HG03432 (cell line): ENCODE measurements around the gene DPP4.
A peak's percentile ranks its signal among the peaks of the same experiment; 100 is the strongest.
"Not testable (repeated sequence)": the region's sequence is repeated elsewhere in the genome, so short reads cannot be mapped to it uniquely, and the experiment has no call there.

Experiments
- ATAC-seq: cut with Tn5 transposase; IDR thresholded peaks from one replicate; pipeline ENCODE4 v1.9.1; 2021; ENCODE audit warnings: mild to moderate bottlenecking, moderate library complexity; ENCODE audit not compliant: unreplicated experiment

The DPP4 gene

GRCh38 chr2:161994761-161995520, 79.1 kb downstream of the DPP4 start:
- ATAC-seq: no peak

DNA sequence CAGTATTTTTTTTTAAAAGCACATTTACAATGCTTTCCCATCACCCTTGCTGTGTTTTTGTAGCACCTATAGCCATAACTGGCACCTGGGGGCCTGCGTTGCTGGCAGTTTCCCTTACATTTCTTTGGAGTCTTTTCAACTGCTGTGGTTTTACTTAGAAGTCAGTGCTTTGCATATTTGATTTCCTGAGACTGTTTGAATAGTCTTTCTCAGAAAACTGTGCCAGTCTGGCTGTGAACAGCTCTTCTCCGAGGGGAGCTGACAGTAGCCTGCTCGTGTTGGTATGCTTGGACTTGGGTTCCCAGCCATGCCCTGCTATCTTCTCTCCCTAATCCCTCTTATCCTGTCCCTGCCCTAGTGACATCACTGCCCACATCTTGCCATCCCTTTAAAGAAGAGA, 81.5 kb downstream of the DPP4 start:
- peak; percentile 77 for ATAC-seq

DNA sequence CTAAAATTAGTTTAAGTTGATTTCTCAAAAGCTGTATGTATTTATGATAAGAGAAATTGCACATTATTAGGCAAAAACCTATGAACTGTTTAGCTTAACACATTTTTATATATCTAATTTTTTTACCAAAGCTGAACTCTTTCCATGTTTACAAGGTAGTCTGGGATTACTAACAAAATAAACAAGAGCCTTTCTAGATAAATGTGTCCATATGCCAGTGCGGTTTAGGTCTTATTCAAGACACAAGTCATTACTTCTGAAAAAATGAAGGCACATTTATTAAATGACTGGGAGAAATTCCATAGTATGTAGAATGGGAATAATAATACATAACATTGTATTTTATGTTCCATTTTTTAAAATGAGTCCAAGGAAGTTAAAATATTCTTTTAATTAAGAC, 82.0 kb downstream of the DPP4 start:
- no peak for ATAC-seq

- no peak for ATAC-seq
Observed at GRCh38 chr2:161990741-161991140, 83.3 kb downstream of the DPP4 start.

GRCh38 chr2:161990036-161990435, 84.0 kb downstream of the DPP4 start:
- no peak for ATAC-seq

DNA sequence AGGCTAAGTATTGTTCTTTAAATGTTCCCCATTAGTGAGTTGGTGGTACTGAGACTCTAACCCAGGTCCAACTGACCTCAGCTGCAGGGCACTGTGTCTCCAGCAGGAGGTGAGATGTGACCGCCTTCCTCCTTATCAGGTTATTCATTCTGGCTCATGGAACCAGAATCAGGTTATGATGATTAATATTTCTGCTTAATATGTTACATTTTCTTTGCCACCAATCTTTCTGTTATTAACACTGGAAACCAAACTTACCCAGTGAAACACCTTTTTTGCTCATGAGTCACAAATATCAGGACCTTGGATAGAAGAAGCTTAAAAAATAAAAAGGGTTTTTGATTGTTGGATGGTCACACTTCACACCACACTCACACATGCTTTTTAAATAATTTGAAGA, 85.4 kb downstream of the DPP4 start:
- ATAC-seq: no peak

DNA sequence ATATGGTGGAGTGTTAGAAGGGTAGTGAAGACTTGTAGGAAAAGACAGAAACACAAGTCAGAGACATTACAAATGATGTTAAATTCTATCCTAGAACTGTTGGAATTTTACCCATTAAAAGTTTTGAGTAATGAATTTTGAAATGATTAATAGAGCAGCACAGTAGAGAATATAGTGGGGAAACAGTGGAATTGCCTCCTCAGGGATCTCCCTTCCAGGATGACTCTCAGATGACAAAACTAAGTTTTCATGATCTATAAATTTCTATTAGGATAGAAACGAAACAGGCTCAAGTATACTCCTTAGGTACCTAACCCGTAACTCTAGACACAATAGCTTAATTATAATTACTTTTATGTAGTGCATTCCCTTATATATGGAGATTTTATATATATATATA, 86.7 kb downstream of the DPP4 start:
- no peak for ATAC-seq

GRCh38 chr2:161983866-161984265, 90.1 kb downstream of the DPP4 start:
- ATAC-seq: no peak

DNA sequence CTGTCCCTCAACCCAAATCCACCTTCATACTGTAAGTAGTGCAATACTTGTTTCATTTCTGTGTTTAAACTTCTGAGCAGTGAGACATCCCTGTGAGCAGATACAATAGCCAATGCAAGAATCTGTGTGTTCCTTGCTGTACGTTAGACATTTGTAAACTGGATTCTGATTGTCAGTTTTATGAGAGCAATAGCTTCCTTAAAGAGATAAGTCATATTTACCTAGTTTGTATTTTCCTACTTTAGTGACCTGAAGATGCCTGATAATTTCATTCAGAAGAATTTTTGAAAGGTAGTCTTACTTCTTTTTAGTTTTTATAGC, 90.7 kb downstream of the DPP4 start:
- no peak for ATAC-seq

- no peak for ATAC-seq
Observed at GRCh38 chr2:161982548-161983330, 91.3 kb downstream of the DPP4 start.

- no peak for ATAC-seq
Observed at GRCh38 chr2:161981679-161982250, 92.2 kb downstream of the DPP4 start.

- no peak for ATAC-seq
Observed at GRCh38 chr2:161980976-161981375, 93.0 kb downstream of the DPP4 start.

DNA sequence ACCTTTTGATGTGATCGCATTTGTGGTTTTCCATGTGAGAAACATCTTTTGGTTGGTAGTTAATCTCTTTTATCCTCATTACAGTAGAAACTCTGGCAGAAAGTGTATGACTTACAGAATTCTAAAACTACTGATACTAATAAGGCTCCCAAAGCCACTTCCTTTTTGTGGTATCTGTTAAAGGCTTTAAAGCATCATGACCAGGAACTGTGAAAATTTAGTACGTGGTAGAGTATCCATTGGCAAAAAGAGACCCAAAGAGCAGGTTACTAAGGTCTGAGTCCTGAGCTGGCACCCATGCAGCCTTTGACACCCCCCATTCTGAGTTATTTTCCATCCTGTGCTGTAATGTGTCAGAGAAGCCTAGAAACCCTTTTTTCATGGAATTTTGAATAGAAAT, 94.5 kb downstream of the DPP4 start:
- no peak for ATAC-seq

- ATAC-seq: not testable (repeated sequence)
Observed at GRCh38 chr2:161977926-161978325, 96.1 kb downstream of the DPP4 start.

GRCh38 chr2:161976917-161977316, 97.1 kb downstream of the DPP4 start:
- no peak for ATAC-seq

GRCh38 chr2:161976295-161976694, 97.7 kb downstream of the DPP4 start:
- ATAC-seq: no peak

GRCh38 chr2:161975813-161976160, 98.2 kb downstream of the DPP4 start:
- ATAC-seq: no peak

DNA sequence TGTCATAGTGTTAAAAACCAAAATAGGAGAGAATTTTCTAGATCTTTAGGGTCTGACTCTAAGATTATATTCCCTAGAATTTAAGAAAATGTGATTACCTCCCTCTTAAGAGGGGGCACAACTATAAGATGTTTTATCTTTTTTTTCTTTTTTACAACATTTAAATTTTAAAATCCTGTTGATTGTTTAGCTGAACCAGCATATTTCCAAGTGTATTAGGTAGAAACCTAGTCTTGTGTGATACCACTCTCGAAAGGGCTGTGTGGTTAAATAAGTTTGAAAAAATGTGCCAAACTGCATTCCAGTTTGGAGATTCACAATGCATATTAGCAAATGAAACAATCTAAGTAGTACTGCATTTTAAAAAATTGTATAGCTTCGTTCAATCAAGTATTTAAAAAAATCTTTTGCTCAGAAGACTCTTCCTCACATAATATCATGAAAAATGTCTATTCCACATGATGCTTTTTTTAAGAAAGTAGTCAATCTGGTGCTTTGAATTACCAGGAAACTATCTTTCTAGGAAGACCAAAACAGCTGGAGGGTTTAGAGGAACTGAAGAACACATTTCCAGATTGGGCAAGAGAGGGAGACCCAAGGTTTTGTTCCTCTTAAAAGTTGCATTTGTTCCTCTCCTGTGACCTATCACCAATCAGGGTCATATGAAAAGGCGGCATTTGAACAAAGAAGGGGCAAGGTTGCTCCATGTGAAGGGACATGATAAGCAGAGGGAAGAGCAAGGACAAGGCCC, 98.8 kb downstream of the DPP4 start:
- ATAC-seq: no peak

GRCh38 chr2:161974461-161974860, 99.6 kb downstream of the DPP4 start:
- no peak for ATAC-seq

- no peak for ATAC-seq
Observed at GRCh38 chr2:161972866-161973265, 101.1 kb downstream of the DPP4 start.

DNA sequence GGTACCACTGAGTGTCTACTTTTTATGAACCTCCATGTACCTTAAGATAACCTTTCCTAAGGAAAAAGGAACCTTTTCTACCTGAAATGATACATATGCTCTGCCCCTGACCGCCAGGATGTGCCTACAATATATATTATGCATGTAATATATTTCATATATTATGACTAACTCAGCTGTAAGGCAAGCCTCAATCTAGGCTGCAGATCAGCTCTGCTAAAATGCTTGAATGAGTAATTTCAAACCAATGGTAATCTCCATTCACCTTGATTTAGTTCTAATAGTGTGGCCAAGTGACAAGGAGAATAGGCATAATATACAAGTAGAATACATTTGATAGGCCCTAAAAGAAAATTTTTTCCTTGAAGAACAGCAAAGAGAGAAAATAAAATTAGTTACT, 101.8 kb downstream of the DPP4 start:
- ATAC-seq: no peak

- no peak for ATAC-seq
Observed at GRCh38 chr2:161971551-161971950, 102.5 kb downstream of the DPP4 start.
